ENCODE data around the gene FMO4.

DNA sequence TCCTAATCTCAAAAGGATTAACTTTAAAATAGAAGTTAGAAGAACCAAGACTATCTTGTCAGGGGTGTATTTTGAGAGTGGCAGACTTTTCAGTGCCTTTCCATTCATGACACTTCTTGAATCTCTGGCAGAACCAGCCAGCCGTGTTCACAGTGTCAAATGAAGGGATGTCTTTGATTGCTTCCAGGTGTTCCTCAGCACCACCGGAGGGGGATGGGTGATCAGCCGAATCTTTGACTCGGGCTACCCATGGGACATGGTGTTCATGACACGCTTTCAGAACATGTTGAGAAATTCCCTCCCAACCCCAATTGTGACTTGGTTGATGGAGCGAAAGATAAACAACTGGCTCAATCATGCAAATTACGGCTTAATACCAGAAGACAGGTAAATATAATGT lies 33.4 kb upstream of the FMO4 start:
- no peak for TF ChIP-seq EZH2 (IDR thresholded peaks at IDR 0.05; ENCODE audit: insufficient read depth, poor library complexity, severe bottlenecking)
- TF ChIP-seq EZH2phosphoT487 (IDR thresholded peaks at IDR 0.05; ENCODE audit: insufficient read depth, low read depth), result no peak
